Thyroid gland (tissue), 4 donors: Measurements from ENCODE around the gene ALPK3.

ENCODE experiments used
- CTCF ChIP-seq, 6 experiments: fragments of 200-600 bp in 3 of 6; fragments of 450-650 bp in 3 of 6; sonication (generic) in 3 of 6; IDR thresholded peaks; one replicate each; pipeline ENCODE4 v1.5.1; 2016 to 2019; ENCODE audit warnings: antibody characterized with exemption in 6 of 6, mild to moderate bottlenecking in 2 of 6, inconsistent platforms in 1 of 6, moderate library complexity in 1 of 6
- POLR2A ChIP-seq, 2 donors: fragments of 450-650 bp; IDR thresholded peaks; one replicate each; pipeline ENCODE4 v1.6.1; 2017; ENCODE audit warnings: antibody characterized with exemption in 2 of 2, mild to moderate bottlenecking in 2 of 2, moderate library complexity in 1 of 2

DNA sequence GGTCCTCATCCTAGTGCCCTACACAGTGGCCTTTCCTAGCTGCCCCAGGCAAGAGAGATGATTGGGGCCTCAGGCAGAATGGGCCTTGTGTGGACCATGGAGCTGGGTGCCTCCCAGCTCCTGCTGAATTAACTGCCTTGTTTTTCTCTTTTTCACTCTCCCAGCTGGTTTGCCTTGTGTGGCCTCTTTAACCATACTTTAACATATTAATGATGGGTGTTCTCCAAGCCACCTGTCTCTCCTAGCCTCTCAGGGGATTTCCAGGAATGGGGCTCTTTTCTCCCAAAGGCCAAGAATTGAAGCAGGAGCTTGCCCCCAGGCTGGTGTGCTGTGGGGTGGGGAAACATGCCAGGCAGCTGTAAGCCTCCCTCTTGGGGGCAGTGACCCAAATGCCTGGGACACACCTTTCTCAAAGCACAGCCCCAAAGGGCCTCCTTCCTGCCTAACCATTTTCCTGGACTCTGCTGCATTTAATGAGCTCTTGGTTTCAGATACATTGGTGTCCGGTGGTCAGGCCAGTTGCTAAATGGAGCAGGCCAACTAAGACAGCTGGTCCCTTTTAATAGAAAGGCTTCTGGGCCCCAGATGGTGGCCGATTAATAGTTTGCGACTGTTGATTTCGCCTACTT is 5.6 kb downstream of the ALPK3 start:
- TF ChIP-seq POLR2A (IDR thresholded peaks at IDR 0.05) (no peak), CTCF (IDR thresholded peaks at IDR 0.05) (no peak)
